Neural cell (in vitro differentiated cells): ENCODE measurements around the gene ELAPOR2. TPM values are rescaled to one million over a fixed set of nuclear protein-coding genes. Genes with fewer than 3 reads are reported as not detected.

Experiments used
- H2AFZ ChIP-seq: fragments of 200-600, 300-800 bp; sonication (generic), shearing (Covaris generic); 2 replicates; pipeline ENCODE4 v1.6.0; 2014; ENCODE audit warnings: low read depth, mild to moderate bottlenecking, antibody characterized with exemption, low read length, moderate library complexity
- H3F3A ChIP-seq: fragments of 200-600 bp; shearing (Covaris generic); 2 replicates; pipeline ENCODE4 v1.6.1; 2016; ENCODE audit warnings: mild to moderate bottlenecking, moderate library complexity, mixed read lengths, antibody characterized with exemption, low read length; ENCODE audit not compliant: insufficient read depth, poor library complexity, severe bottlenecking
- H3K27ac ChIP-seq: fragments of 200-600, 300-800 bp; sonication (generic), shearing (Covaris generic); 2 replicates; pipeline ENCODE4 v1.5.1; 2014; ENCODE audit warnings: mild to moderate bottlenecking, low read length, moderate library complexity
- H3K27me3 ChIP-seq: fragments of 300-800, 200-600 bp; sonication (generic), shearing (Covaris generic); 2 replicates; pipeline ENCODE4 v1.6.0; 2014; ENCODE audit warnings: mild to moderate bottlenecking, low read depth, low read length, moderate library complexity; ENCODE audit not compliant: insufficient read depth
- H3K36me3 ChIP-seq: fragments of 300-800, 200-600 bp; sonication (generic), shearing (Covaris generic); 2 replicates; pipeline ENCODE4 v1.5.1; 2014; ENCODE audit warnings: mild to moderate bottlenecking, antibody characterized with exemption, low read length, moderate library complexity; ENCODE audit not compliant: insufficient read depth
- H3K4me2 ChIP-seq: fragments of 300-800, 200-600 bp; sonication (generic), shearing (Covaris generic); 2 replicates; pipeline ENCODE4 v1.6.0; 2014; ENCODE audit warnings: mild to moderate bottlenecking, low read length
- H3K4me3 ChIP-seq: fragments of 300-800, 200-600 bp; sonication (generic), shearing (Covaris generic); 2 replicates; pipeline ENCODE4 v1.5.1; 2014; ENCODE audit warnings: mild to moderate bottlenecking, low read length, moderate library complexity
- H3K79me2 ChIP-seq: fragments of 200-600 bp; shearing (Covaris generic); replicated peaks from 2 replicates; pipeline ENCODE4 v1.6.0; 2014; ENCODE audit warnings: mild to moderate bottlenecking, low read length, moderate library complexity; ENCODE audit not compliant: insufficient read depth
- H3K9ac ChIP-seq: fragments of 300-800, 200-600 bp; sonication (generic), shearing (Covaris generic); 2 replicates; pipeline ENCODE4 v1.6.1; 2016; ENCODE audit warnings: mild to moderate bottlenecking, low read length, mixed read lengths
- H3K9me2 ChIP-seq: fragments of 200-600 bp; shearing (Covaris generic); 2 replicates; pipeline ENCODE4 v1.6.1; 2016; ENCODE audit warnings: mild to moderate bottlenecking, low read length, mixed read lengths; ENCODE audit not compliant: insufficient read depth
- H3K9me3 ChIP-seq: fragments of 200-600, 300-800 bp; sonication (generic), shearing (Covaris generic); 2 replicates; pipeline ENCODE4 v1.6.1; 2016; ENCODE audit warnings: mild to moderate bottlenecking, mixed run types, low read length, moderate library complexity, mixed read lengths
- H4K20me1 ChIP-seq: fragments of 200-600 bp; shearing (Covaris generic); 2 replicates; pipeline ENCODE4 v1.6.1; 2016; ENCODE audit warnings: mild to moderate bottlenecking, mixed run types; ENCODE audit not compliant: insufficient read depth
- CTCF ChIP-seq: fragments of 450-650 bp; IDR thresholded peaks from 2 replicates; pipeline ENCODE4 v1.5.1; 2014; ENCODE audit warnings: antibody characterized with exemption, mild to moderate bottlenecking, moderate library complexity; ENCODE audit not compliant: poor library complexity, severe bottlenecking
- EP300 ChIP-seq: fragments of 450-650 bp; conservative IDR thresholded peaks from 2 replicates; pipeline ENCODE4 v1.6.1; 2014; ENCODE audit warnings: antibody characterized with exemption, mild to moderate bottlenecking, moderate library complexity; ENCODE audit not compliant: poor library complexity, severe bottlenecking
- EZH2 ChIP-seq: fragments of 200-600, 300-800 bp; shearing (Covaris generic), sonication (generic); IDR thresholded peaks from 2 replicates; pipeline ENCODE4 v1.6.1; 2014; ENCODE audit warnings: antibody characterized with exemption, low read length, borderline replicate concordance, mild to moderate bottlenecking; ENCODE audit not compliant: insufficient read depth, poor library complexity, severe bottlenecking
- MXI1 ChIP-seq: fragments of 450-650 bp; conservative IDR thresholded peaks from 2 replicates; pipeline ENCODE4 v1.6.1; 2014; ENCODE audit warnings: antibody characterized with exemption, mild to moderate bottlenecking; ENCODE audit not compliant: poor library complexity, severe bottlenecking
- POLR2AphosphoS5 ChIP-seq: IDR thresholded peaks from 2 replicates; pipeline ENCODE4 v1.6.1; 2012
- RAD21 ChIP-seq: fragments of 450-650 bp; conservative IDR thresholded peaks from 2 replicates; pipeline ENCODE4 v1.6.1; 2014; ENCODE audit warnings: antibody characterized with exemption, mild to moderate bottlenecking, moderate library complexity
- SMC3 ChIP-seq: fragments of 450-650 bp; conservative IDR thresholded peaks from 2 replicates; pipeline ENCODE4 v1.6.1; 2014; ENCODE audit warnings: antibody characterized with exemption, mild to moderate bottlenecking, moderate library complexity; ENCODE audit not compliant: poor library complexity
- TAF1 ChIP-seq: IDR thresholded peaks from 2 replicates; pipeline ENCODE4 v1.6.1; 2012; ENCODE audit warnings: low read depth
- polyA plus RNA-seq: library from polyadenylated mRNA; depleted of rRNA; stranded (reverse); fragments of >200 nt; gene quantifications from 2 replicates; pipeline ENCODE4 v1.2.3, GENCODE V29; 2014
- TF ChIP-seq, protein P1 (sequence below): IDR thresholded peaks from 2 replicates; pipeline ENCODE4 v1.6.1; 2012; ENCODE audit warnings: borderline replicate concordance

Gene ELAPOR2
- polyA plus RNA-seq, 1 donor from 2014 or later = 21.9 TPM

DNA sequence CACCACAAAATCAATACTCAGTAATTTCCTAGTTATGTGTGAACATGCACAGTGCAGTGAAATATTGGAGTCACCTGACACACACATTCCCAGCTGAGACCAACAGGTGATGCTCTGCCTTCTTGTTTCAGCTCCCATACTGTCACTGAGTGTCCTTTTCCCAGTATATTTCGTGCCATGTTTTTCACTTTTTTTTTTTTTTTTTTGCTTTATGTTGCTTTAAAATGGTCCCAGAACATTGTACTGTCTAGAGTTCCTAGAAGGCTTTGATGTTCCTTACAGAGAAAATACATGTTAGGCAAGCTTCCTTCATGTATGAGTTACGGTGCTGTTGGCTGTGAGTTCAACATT lies 45.6 kb downstream of the ELAPOR2 start:
- TF ChIP-seq POLR2AphosphoS5 (no peak), RAD21 (no peak), TAF1 (no peak), CTCF (no peak), MXI1 (no peak), SMC3 (no peak), EP300 (no peak), EZH2 (no peak)
- TF ChIP-seq, protein P1, sequence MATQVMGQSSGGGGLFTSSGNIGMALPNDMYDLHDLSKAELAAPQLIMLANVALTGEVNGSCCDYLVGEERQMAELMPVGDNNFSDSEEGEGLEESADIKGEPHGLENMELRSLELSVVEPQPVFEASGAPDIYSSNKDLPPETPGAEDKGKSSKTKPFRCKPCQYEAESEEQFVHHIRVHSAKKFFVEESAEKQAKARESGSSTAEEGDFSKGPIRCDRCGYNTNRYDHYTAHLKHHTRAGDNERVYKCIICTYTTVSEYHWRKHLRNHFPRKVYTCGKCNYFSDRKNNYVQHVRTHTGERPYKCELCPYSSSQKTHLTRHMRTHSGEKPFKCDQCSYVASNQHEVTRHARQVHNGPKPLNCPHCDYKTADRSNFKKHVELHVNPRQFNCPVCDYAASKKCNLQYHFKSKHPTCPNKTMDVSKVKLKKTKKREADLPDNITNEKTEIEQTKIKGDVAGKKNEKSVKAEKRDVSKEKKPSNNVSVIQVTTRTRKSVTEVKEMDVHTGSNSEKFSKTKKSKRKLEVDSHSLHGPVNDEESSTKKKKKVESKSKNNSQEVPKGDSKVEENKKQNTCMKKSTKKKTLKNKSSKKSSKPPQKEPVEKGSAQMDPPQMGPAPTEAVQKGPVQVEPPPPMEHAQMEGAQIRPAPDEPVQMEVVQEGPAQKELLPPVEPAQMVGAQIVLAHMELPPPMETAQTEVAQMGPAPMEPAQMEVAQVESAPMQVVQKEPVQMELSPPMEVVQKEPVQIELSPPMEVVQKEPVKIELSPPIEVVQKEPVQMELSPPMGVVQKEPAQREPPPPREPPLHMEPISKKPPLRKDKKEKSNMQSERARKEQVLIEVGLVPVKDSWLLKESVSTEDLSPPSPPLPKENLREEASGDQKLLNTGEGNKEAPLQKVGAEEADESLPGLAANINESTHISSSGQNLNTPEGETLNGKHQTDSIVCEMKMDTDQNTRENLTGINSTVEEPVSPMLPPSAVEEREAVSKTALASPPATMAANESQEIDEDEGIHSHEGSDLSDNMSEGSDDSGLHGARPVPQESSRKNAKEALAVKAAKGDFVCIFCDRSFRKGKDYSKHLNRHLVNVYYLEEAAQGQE = no peak
- Histone ChIP-seq H3K27ac (no peak overlapping the region), H3K36me3 (no peaks in the 10 kb centered on the region), H3K9me2 (no peaks in the 10 kb centered on the region), H3K9ac (no peak overlapping the region), H4K20me1 (no peaks in the 10 kb centered on the region), H2AFZ (no peak overlapping the region), H3F3A (no peaks in the 10 kb centered on the region), H3K9me3 (no peaks in the 10 kb centered on the region), H3K4me2 (no peak overlapping the region), H3K79me2 (peaks cover 20% of the 10 kb centered on the region), H3K4me3 (no peak overlapping the region), H3K27me3 (no peaks in the 10 kb centered on the region)

DNA sequence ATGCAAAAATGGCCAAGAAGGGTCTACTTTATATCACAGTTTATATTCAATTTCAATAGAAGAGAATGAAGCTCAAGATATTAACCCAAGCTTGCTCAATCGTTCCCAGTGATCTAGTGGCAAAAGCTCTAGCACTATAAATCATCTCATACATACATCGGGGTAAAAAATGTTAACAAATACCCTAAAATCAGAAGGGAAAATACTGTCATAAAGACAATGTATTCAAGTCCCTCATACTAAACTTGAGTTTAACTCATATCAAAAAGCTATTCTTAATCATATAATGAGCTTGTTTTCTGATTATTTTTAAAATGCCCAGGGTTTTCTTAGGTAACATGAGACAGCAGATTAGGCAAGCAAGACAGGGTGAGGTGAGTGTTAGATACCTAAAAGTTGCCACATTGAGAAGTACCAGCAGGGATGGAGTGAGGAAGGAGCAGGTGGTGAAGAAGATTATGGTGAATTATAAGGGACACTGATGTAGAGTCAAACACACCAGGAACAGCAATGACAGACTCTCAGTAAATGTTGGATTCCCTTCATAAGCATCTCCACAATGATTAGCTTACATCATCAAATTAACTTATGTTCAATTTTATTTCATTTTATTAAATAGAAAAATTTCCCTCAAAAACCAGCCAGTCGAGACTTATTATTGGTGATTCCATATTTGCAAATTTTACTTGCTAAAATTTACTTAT lies 46.2 kb downstream of the ELAPOR2 start:
- H3K79me2 ChIP-seq = peaks cover 17% of the 10 kb centered on the region
- H4K20me1 ChIP-seq = no peaks in the 10 kb centered on the region
- H3F3A ChIP-seq = no peaks in the 10 kb centered on the region
- TF ChIP-seq, protein P1 = no peak
- TF ChIP-seq MXI1 = no peak
- no peak for TF ChIP-seq POLR2AphosphoS5
- no peak for TF ChIP-seq SMC3
- no peak for TF ChIP-seq RAD21
- TF ChIP-seq CTCF = no peak
- no peak for TF ChIP-seq EP300
- TF ChIP-seq EZH2 = no peak
- no peak for TF ChIP-seq TAF1
- no peaks in the 10 kb centered on the region for H3K36me3 ChIP-seq
- no peaks in the 10 kb centered on the region for H3K27me3 ChIP-seq
- H3K27ac ChIP-seq = no peak overlapping the region
- no peak overlapping the region for H2AFZ ChIP-seq
- no peak overlapping the region for H3K4me3 ChIP-seq
- no peak overlapping the region for H3K4me2 ChIP-seq
- H3K9ac ChIP-seq = no peak overlapping the region
- H3K9me2 ChIP-seq = no peaks in the 10 kb centered on the region
- no peaks in the 10 kb centered on the region for H3K9me3 ChIP-seq
